Measurements from ENCODE around the gene SDE2.
A peak's percentile ranks its signal among the peaks of the same experiment; 100 is the strongest.
"Not testable (repeated sequence)": the region's sequence is repeated elsewhere in the genome, so short reads cannot be mapped to it uniquely, and the experiment has no call there.

The SDE2 gene

GRCh38 chr1:226023735-226024134, 24.6 kb upstream of the SDE2 start:
- peaks cover 8% of the 10 kb centered on the region for H3K27me3 Mint-ChIP-seq (ENCODE audit: low read depth)
- peaks cover 6% of the 10 kb centered on the region for H3K4me1 Mint-ChIP-seq (ENCODE audit: low read depth)
- H3K36me3 Mint-ChIP-seq (ENCODE audit: low read depth), result no peaks in the 10 kb centered on the region
- H3K4me3 Mint-ChIP-seq, result no peak overlapping the region
- H3K9me3 Mint-ChIP-seq, result no peaks in the 10 kb centered on the region
- no peak overlapping the region for H3K27ac Mint-ChIP-seq

GRCh38 chr1:226021801-226022200, 22.7 kb upstream of the SDE2 start:
- H3K4me3 Mint-ChIP-seq, result no peak overlapping the region
- H3K4me1 Mint-ChIP-seq (ENCODE audit: low read depth), result peaks cover 4% of the 10 kb centered on the region
- H3K36me3 Mint-ChIP-seq (ENCODE audit: low read depth), result no peaks in the 10 kb centered on the region
- no peaks in the 10 kb centered on the region for H3K9me3 Mint-ChIP-seq
- no peak overlapping the region for H3K27ac Mint-ChIP-seq
- H3K27me3 Mint-ChIP-seq (ENCODE audit: low read depth), result peaks cover 8% of the 10 kb centered on the region

- Mint-ChIP-seq H3K27me3 (ENCODE audit: low read depth) (peaks cover 8% of the 10 kb centered on the region), H3K27ac (no peak overlapping the region), H3K36me3 (ENCODE audit: low read depth) (no peaks in the 10 kb centered on the region), H3K9me3 (no peaks in the 10 kb centered on the region), H3K4me3 (no peak overlapping the region), H3K4me1 (ENCODE audit: low read depth) (peaks cover 2% of the 10 kb centered on the region)
Measured at GRCh38 chr1:226021401-226021800, 22.3 kb upstream of the SDE2 start.

GRCh38 chr1:226019572-226019971, 20.4 kb upstream of the SDE2 start:
- Mint-ChIP-seq H3K36me3 (ENCODE audit: low read depth) (no peaks in the 10 kb centered on the region), H3K27me3 (ENCODE audit: low read depth) (peaks cover 9% of the 10 kb centered on the region), H3K4me3 (no peak overlapping the region), H3K27ac (no peak overlapping the region), H3K4me1 (ENCODE audit: low read depth) (peaks cover 2% of the 10 kb centered on the region), H3K9me3 (no peaks in the 10 kb centered on the region)

- Mint-ChIP-seq H3K27ac (no peak overlapping the region), H3K36me3 (ENCODE audit: low read depth) (no peaks in the 10 kb centered on the region), H3K4me3 (no peak overlapping the region), H3K9me3 (no peaks in the 10 kb centered on the region), H3K4me1 (ENCODE audit: low read depth) (peaks cover 2% of the 10 kb centered on the region), H3K27me3 (ENCODE audit: low read depth) (peaks cover 13% of the 10 kb centered on the region)
Measured at GRCh38 chr1:226017070-226017469, 17.9 kb upstream of the SDE2 start.

GRCh38 chr1:226009650-226010044, 10.5 kb upstream of the SDE2 start:
- H3K27ac Mint-ChIP-seq, result no peak overlapping the region
- H3K27me3 Mint-ChIP-seq (ENCODE audit: low read depth), result peaks cover 13% of the 10 kb centered on the region
- no peaks in the 10 kb centered on the region for H3K36me3 Mint-ChIP-seq (ENCODE audit: low read depth)
- H3K4me1 Mint-ChIP-seq (ENCODE audit: low read depth), result peaks cover 6% of the 10 kb centered on the region
- H3K9me3 Mint-ChIP-seq, result no peaks in the 10 kb centered on the region
- H3K4me3 Mint-ChIP-seq, result no peak overlapping the region

- H3K36me3 Mint-ChIP-seq (ENCODE audit: low read depth); H3K27ac Mint-ChIP-seq; H3K9me3 Mint-ChIP-seq; H3K4me3 Mint-ChIP-seq; H3K27me3 Mint-ChIP-seq (ENCODE audit: low read depth): not testable (repeated sequence)
- H3K4me1 Mint-ChIP-seq (ENCODE audit: low read depth), result peaks cover 21% of the 10 kb centered on the region
Measured at GRCh38 chr1:226007126-226007892, 8.2 kb upstream of the SDE2 start.

GRCh38 chr1:226006686-226007085, 7.5 kb upstream of the SDE2 start:
- peaks cover 3% of the 10 kb centered on the region for H3K36me3 Mint-ChIP-seq (ENCODE audit: low read depth)
- H3K4me3 Mint-ChIP-seq, result no peak overlapping the region
- H3K4me1 Mint-ChIP-seq (ENCODE audit: low read depth), result peaks cover 27% of the 10 kb centered on the region
- H3K27me3 Mint-ChIP-seq (ENCODE audit: low read depth), result peaks cover 9% of the 10 kb centered on the region
- H3K9me3 Mint-ChIP-seq, result no peaks in the 10 kb centered on the region
- H3K27ac Mint-ChIP-seq, result no peak overlapping the region

GRCh38 chr1:226004396-226004795, 5.3 kb upstream of the SDE2 start:
- H3K27ac Mint-ChIP-seq, result peak overlapping the region; percentile 45

GRCh38 chr1:226003502-226004170, 4.5 kb upstream of the SDE2 start:
- Mint-ChIP-seq H3K4me1 (ENCODE audit: low read depth) (peaks cover 30% of the 10 kb centered on the region), H3K36me3 (ENCODE audit: low read depth) (peaks cover 6% of the 10 kb centered on the region), H3K4me3 (no peak overlapping the region), H3K9me3 (no peaks in the 10 kb centered on the region), H3K27ac (no peak overlapping the region), H3K27me3 (ENCODE audit: low read depth) (no peaks in the 10 kb centered on the region)

More at GRCh38 chr1:226004396-226004795, 5.3 kb upstream of the SDE2 start:
- Mint-ChIP-seq H3K4me1 (ENCODE audit: low read depth) (peaks cover 30% of the 10 kb centered on the region), H3K4me3 (no peak overlapping the region), H3K9me3 (no peaks in the 10 kb centered on the region), H3K27me3 (ENCODE audit: low read depth) (no peaks in the 10 kb centered on the region), H3K36me3 (ENCODE audit: low read depth) (peaks cover 3% of the 10 kb centered on the region)

GRCh38 chr1:226002667-226003501, 3.7 kb upstream of the SDE2 start:
- no peaks in the 10 kb centered on the region for H3K9me3 Mint-ChIP-seq
- peak overlapping the region; percentile 88 for H3K27ac Mint-ChIP-seq
- peak overlapping the region; percentile 50 for H3K4me3 Mint-ChIP-seq
- no peaks in the 10 kb centered on the region for H3K27me3 Mint-ChIP-seq (ENCODE audit: low read depth)
- H3K36me3 Mint-ChIP-seq (ENCODE audit: low read depth), result peaks cover 8% of the 10 kb centered on the region
- peaks cover 33% of the 10 kb centered on the region for H3K4me1 Mint-ChIP-seq (ENCODE audit: low read depth)

- H3K9me3 Mint-ChIP-seq, result no peaks in the 10 kb centered on the region
- peaks cover 8% of the 10 kb centered on the region for H3K36me3 Mint-ChIP-seq (ENCODE audit: low read depth)
- H3K4me3 Mint-ChIP-seq, result peak overlapping the region; percentile 50
- H3K27me3 Mint-ChIP-seq (ENCODE audit: low read depth), result no peaks in the 10 kb centered on the region
- peak overlapping the region; percentile 88 for H3K27ac Mint-ChIP-seq
- peaks cover 33% of the 10 kb centered on the region for H3K4me1 Mint-ChIP-seq (ENCODE audit: low read depth)
Measured at GRCh38 chr1:226001963-226002666, 3.0 kb upstream of the SDE2 start.

- H3K4me3 Mint-ChIP-seq, result no peak overlapping the region
- peaks cover 41% of the 10 kb centered on the region for H3K4me1 Mint-ChIP-seq (ENCODE audit: low read depth)
- H3K27me3 Mint-ChIP-seq (ENCODE audit: low read depth), result no peaks in the 10 kb centered on the region
- no peaks in the 10 kb centered on the region for H3K9me3 Mint-ChIP-seq
- peak overlapping the region; percentile 65 for H3K27ac Mint-ChIP-seq
- H3K36me3 Mint-ChIP-seq (ENCODE audit: low read depth), result peaks cover 8% of the 10 kb centered on the region
Measured at GRCh38 chr1:226001088-226001487, 1.9 kb upstream of the SDE2 start.

GRCh38 chr1:226000493-226001081, 1.4 kb upstream of the SDE2 start:
- peak overlapping the region; percentile 98 for H3K4me3 Mint-ChIP-seq
- H3K27me3 Mint-ChIP-seq (ENCODE audit: low read depth); H3K9me3 Mint-ChIP-seq: not testable (repeated sequence)
- H3K27ac Mint-ChIP-seq, result peak overlapping the region; percentile 98
- H3K36me3 Mint-ChIP-seq (ENCODE audit: low read depth), result peaks cover 12% of the 10 kb centered on the region
- H3K4me1 Mint-ChIP-seq (ENCODE audit: low read depth), result peaks cover 45% of the 10 kb centered on the region
